RWPE2 (cell line): ENCODE results near the gene TWNK.

Experiments
- ATAC-seq: fragments of 200-7000 bp; cut with Tn5 transposase; 3 replicates; pipeline ENCODE4 v1.9.1; 2021; ENCODE audit warnings: low read depth
- DNase-seq: peaks from one replicate; pipeline ENCODE4 v3.0.0-alpha.2; 2020; ENCODE audit warnings: low spot score
- H3K27ac ChIP-seq: fragments of 450-650 bp; 2 replicates; pipeline ENCODE4 v1.5.1; 2017; ENCODE audit warnings: mild to moderate bottlenecking; ENCODE audit not compliant: poor library complexity, severe bottlenecking
- H3K27me3 ChIP-seq: fragments of 250-450 bp; sonication (Bioruptor Pico); 2 replicates; pipeline ENCODE4 v1.5.1; 2021; ENCODE audit warnings: mild to moderate bottlenecking, moderate library complexity; ENCODE audit not compliant: insufficient read depth, poor library complexity, severe bottlenecking
- H3K36me3 ChIP-seq: fragments of 250-450 bp; sonication (Bioruptor Pico); 2 replicates; pipeline ENCODE4 v1.5.1; 2020; ENCODE audit warnings: low read depth, mild to moderate bottlenecking, moderate library complexity
- H3K4me1 ChIP-seq: fragments of 250-450 bp; sonication (Bioruptor Pico); 2 replicates; pipeline ENCODE4 v1.5.1; 2021; ENCODE audit warnings: mild to moderate bottlenecking, moderate library complexity; ENCODE audit not compliant: insufficient read depth, poor library complexity, severe bottlenecking
- H3K4me3 ChIP-seq: fragments of 250-450 bp; sonication (Bioruptor Pico); 2 replicates; pipeline ENCODE4 v1.5.1; 2021; ENCODE audit warnings: mild to moderate bottlenecking, moderate library complexity; ENCODE audit not compliant: severe bottlenecking
- H3K9me3 ChIP-seq: fragments of 250-450 bp; sonication (Bioruptor Pico); 2 replicates; pipeline ENCODE4 v1.5.1; 2021; ENCODE audit warnings: mild to moderate bottlenecking, moderate library complexity; ENCODE audit not compliant: severe bottlenecking
- CTCF ChIP-seq: fragments of 450-650 bp; IDR thresholded peaks from one replicate; pipeline ENCODE4 v1.5.1; 2017; ENCODE audit warnings: mild to moderate bottlenecking, moderate library complexity; ENCODE audit not compliant: poor library complexity, severe bottlenecking

The TWNK gene

DNA sequence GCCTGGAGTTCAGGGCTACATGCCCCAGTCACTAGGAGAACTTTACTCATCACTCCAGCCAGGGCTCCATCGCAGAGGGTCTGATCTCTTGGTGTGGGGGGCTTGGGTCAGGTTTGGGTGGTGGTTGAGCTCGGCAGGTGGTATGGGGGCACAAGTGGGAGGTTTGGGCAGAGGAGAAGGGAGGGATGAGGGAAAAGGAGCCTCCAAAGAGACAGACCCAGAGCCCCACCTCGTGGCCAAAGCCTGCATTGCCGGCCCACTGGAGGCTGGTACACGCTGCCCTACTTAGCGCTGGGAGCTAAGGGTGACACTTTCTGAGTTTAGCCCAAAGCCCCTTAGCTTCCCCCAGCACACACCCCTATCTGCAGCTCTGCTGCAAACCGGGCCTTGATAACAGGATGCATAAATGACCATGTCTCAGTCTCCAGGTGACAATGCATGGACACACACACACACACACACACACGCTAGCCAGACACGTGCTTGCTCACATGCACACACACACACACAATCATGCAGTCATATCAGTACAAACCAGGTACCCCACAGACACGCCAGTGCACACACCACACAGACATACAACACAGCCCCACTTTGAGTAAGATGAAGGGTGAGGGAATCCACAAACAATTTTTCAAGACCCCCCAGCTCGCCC is 27.0 kb downstream of the TWNK start:
- H3K27ac ChIP-seq, result no peak overlapping the region

GRCh38 chr10:101014966-101015581 is 27.7 kb downstream of the TWNK start:
- no peak for TF ChIP-seq CTCF
- ATAC-seq (0 out of 3 replicates have a peak, but pooled peaks have one; percentile 8), DNase-seq (no peak)
- H3K4me3 ChIP-seq, result no peak overlapping the region
- no peaks in the 10 kb centered on the region for H3K27me3 ChIP-seq
- no peaks in the 10 kb centered on the region for H3K9me3 ChIP-seq
- H3K36me3 ChIP-seq, result no peaks in the 10 kb centered on the region
- no peak overlapping the region for H3K27ac ChIP-seq
- H3K4me1 ChIP-seq, result peaks cover 4% of the 10 kb centered on the region

More for the DNA sequence above, 27.0 kb downstream of the TWNK start:
- H3K4me3 ChIP-seq, result no peak overlapping the region
- H3K36me3 ChIP-seq, result no peaks in the 10 kb centered on the region
- peaks cover 4% of the 10 kb centered on the region for H3K4me1 ChIP-seq
- no peaks in the 10 kb centered on the region for H3K9me3 ChIP-seq
- no peaks in the 10 kb centered on the region for H3K27me3 ChIP-seq
- DNase-seq (no peak), ATAC-seq (peak; percentile 16; the same call in 1 of the 3 replicates)
- TF ChIP-seq CTCF, result peak; percentile 82

DNA sequence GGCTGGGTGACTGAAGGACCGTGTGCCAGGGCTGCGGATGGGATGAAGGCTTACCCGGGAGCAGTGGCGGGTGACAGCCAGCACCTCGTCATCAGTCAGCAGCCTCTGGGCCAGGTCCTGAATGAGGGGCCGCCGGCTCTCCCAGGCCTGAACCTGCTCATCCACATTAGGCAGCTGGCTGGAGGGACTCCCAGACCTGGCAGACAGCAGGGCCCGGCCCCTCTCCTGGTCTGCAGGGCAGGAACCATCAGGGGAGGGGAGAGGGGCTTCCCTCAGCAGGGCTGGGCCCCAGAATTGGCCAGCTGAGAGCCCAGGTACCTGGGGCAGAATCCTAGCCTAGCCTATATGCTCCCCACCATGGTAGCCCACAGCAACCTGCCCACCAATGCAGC is 28.2 kb downstream of the TWNK start:
- no peak for TF ChIP-seq CTCF
- Histone ChIP-seq H3K4me1 (peaks cover 4% of the 10 kb centered on the region), H3K9me3 (no peaks in the 10 kb centered on the region), H3K27ac (no peak overlapping the region), H3K27me3 (no peaks in the 10 kb centered on the region), H3K36me3 (no peaks in the 10 kb centered on the region), H3K4me3 (no peak overlapping the region)
- ATAC-seq (no peak), DNase-seq (no peak)

- no peak for DNase-seq
- H3K4me3 ChIP-seq, result no peak overlapping the region
- no peak overlapping the region for H3K27ac ChIP-seq
- H3K9me3 ChIP-seq, result no peaks in the 10 kb centered on the region
- no peak for TF ChIP-seq CTCF
- no peaks in the 10 kb centered on the region for H3K36me3 ChIP-seq
- ATAC-seq, result no peak
- no peaks in the 10 kb centered on the region for H3K27me3 ChIP-seq
- H3K4me1 ChIP-seq, result peaks cover 4% of the 10 kb centered on the region
Observed at GRCh38 chr10:101016814-101017213, 29.5 kb downstream of the TWNK start.

GRCh38 chr10:101018118-101018599 is 30.8 kb downstream of the TWNK start:
- TF ChIP-seq CTCF, result no peak
- Histone ChIP-seq H3K36me3 (no peaks in the 10 kb centered on the region), H3K4me1 (peaks cover 3% of the 10 kb centered on the region), H3K27me3 (no peaks in the 10 kb centered on the region), H3K4me3 (no peak overlapping the region), H3K27ac (no peak overlapping the region), H3K9me3 (no peaks in the 10 kb centered on the region)
- no peak for ATAC-seq
- no peak for DNase-seq
